Left ventricle myocardium inferior (tissue), 1 donor: ENCODE measurements around the gene FNDC1. TPM values are rescaled to one million over a fixed set of nuclear protein-coding genes. Genes with fewer than 3 reads are reported as not detected.
A peak's percentile ranks its signal among the peaks of the same experiment; 100 is the strongest.

ENCODE experiments used
- DNase-seq: peaks from one replicate; pipeline ENCODE4 v3.0.0-alpha.2; 2020
- H3K27ac ChIP-seq: fragments of 200-600 bp; replicated peaks from 2 replicates; pipeline ENCODE4 v1.8.0; 2021
- H3K27me3 ChIP-seq: fragments of 200-600 bp; 2 replicates; pipeline ENCODE4 v1.8.0; 2021; ENCODE audit warnings: low read depth
- H3K36me3 ChIP-seq: fragments of 200-600 bp; 2 replicates; pipeline ENCODE4 v1.8.0; 2021
- H3K4me1 ChIP-seq: fragments of 200-600 bp; 2 replicates; pipeline ENCODE4 v1.8.0; 2021
- H3K4me3 ChIP-seq: fragments of 200-600 bp; 2 replicates; pipeline ENCODE4 v1.8.0; 2021; ENCODE audit warnings: mild to moderate bottlenecking, moderate library complexity
- H3K9me3 ChIP-seq: fragments of 200-600 bp; replicated peaks from 2 replicates; pipeline ENCODE4 v1.8.0; 2021
- intact Hi-C: fragments of 100-400 bp; cut with micrococcal nuclease; formaldehyde crosslinking; loops from one replicate; pipeline ENCODE4 v1.11.0; 2022
- total RNA-seq: library from RNA; stranded (reverse); fragmentation: NEBNext Ultra II Directional; extraction: Animal tissue kit (Norgen Biotek cat#: 25700); gene quantifications from one replicate; pipeline ENCODE4 v1.2.1, GENCODE V29; 2021
- TF ChIP-seq, protein P1 (sequence below): fragments of 200-600 bp; IDR thresholded peaks from 2 replicates; pipeline ENCODE4 v1.8.0; 2021; ENCODE audit warnings: antibody characterized with exemption, mild to moderate bottlenecking, borderline replicate concordance
- donor health status: DM: no; HTN: yes; CAD: no; lungs with severe emphysema.

Gene FNDC1
- total RNA-seq, 1 donor from 2014 or later = 1.8 TPM

- peak; percentile 70 for DNase-seq
- TF ChIP-seq, protein P1, sequence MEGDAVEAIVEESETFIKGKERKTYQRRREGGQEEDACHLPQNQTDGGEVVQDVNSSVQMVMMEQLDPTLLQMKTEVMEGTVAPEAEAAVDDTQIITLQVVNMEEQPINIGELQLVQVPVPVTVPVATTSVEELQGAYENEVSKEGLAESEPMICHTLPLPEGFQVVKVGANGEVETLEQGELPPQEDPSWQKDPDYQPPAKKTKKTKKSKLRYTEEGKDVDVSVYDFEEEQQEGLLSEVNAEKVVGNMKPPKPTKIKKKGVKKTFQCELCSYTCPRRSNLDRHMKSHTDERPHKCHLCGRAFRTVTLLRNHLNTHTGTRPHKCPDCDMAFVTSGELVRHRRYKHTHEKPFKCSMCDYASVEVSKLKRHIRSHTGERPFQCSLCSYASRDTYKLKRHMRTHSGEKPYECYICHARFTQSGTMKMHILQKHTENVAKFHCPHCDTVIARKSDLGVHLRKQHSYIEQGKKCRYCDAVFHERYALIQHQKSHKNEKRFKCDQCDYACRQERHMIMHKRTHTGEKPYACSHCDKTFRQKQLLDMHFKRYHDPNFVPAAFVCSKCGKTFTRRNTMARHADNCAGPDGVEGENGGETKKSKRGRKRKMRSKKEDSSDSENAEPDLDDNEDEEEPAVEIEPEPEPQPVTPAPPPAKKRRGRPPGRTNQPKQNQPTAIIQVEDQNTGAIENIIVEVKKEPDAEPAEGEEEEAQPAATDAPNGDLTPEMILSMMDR = no peak
- H3K27me3 ChIP-seq = no peaks in the 10 kb centered on the region
- H3K27ac ChIP-seq = peak overlapping the region; percentile 93
- H3K4me1 ChIP-seq = peaks cover 53% of the 10 kb centered on the region
- no peaks in the 10 kb centered on the region for H3K9me3 ChIP-seq
- peak overlapping the region; percentile 24 for H3K4me3 ChIP-seq
- H3K36me3 ChIP-seq = no peaks in the 10 kb centered on the region
- intact Hi-C loops = no loop called here
Measured at GRCh38 chr6:159125951-159126352, 43.2 kb upstream of the FNDC1 start.

DNA sequence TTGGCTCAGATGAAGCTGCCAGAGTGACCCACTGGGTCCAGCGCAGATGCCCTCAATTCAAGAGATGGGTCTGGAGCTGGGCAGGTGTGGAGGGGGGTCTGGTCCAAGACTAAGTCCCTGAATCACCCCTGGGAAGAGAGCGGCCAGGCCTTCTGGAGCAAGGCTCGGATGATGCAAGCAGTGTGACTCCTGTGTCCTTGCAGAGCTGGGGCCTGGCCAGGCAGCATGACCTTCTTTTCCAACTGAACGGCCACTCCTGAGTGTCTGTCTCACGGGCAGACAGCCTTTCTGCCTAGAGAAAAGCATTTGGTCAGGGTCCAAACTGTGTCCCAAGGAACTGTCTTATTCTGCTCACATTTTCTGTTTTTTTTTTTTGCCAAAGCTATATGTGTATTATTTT, 42.6 kb upstream of the FNDC1 start:
- intact Hi-C loops = no loop called here
- DNase-seq = peak; percentile 73
- peak overlapping the region; percentile 93 for H3K27ac ChIP-seq
- no peaks in the 10 kb centered on the region for H3K36me3 ChIP-seq
- H3K4me1 ChIP-seq = peaks cover 49% of the 10 kb centered on the region
- TF ChIP-seq, protein P1 = no peak
- no peaks in the 10 kb centered on the region for H3K9me3 ChIP-seq
- H3K27me3 ChIP-seq = no peaks in the 10 kb centered on the region
- peak overlapping the region; percentile 24 for H3K4me3 ChIP-seq

DNA sequence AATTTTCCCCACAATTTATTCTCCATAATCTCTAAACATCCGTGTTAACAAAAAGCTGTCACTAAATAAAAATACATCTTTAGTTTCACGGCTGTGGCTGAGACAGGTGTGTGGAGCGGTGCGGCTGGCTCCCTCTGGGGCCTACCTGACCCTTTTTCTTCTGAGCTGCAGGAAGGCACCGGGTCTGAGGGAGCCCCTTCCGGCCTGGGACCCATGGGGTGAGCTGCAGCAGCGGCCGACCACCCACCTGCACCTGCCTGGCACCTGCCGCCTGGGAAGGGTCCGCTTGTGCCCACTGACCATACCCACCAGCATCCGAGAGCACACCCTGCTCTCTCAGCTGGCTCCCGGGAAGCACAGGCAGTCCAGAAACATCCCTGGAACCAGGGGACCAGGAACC, 41.5 kb upstream of the FNDC1 start:
- TF ChIP-seq, protein P1 = no peak
- no peak for DNase-seq
- H3K27ac ChIP-seq = peak overlapping the region; percentile 93
- no peaks in the 10 kb centered on the region for H3K36me3 ChIP-seq
- H3K4me3 ChIP-seq = no peak overlapping the region
- H3K4me1 ChIP-seq = peaks cover 40% of the 10 kb centered on the region
- intact Hi-C loops = no loop called here
- no peaks in the 10 kb centered on the region for H3K27me3 ChIP-seq
- no peaks in the 10 kb centered on the region for H3K9me3 ChIP-seq

DNA sequence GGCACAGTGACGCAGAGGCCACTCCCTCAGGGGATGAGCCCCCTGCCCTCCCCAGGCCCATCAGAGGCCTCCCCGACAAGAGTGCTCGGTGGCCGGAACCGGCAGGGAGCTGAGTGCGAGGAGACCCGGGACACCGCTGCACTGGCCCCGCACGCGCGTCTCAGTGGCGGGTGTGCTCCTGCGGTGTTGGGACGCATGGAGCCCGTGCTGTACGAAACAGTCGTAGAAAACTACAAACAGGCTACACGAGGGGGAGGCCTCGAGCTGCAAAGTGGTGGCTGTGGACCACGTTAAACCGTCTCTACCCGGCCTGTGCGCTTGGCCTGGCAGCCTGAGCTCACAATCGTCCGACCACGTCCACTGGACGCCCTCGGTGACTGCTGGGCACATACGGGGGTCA, 40.2 kb upstream of the FNDC1 start:
- no peak for DNase-seq
- Histone ChIP-seq H3K9me3 (no peaks in the 10 kb centered on the region), H3K4me3 (no peak overlapping the region), H3K27ac (no peak overlapping the region), H3K36me3 (no peaks in the 10 kb centered on the region), H3K27me3 (no peaks in the 10 kb centered on the region), H3K4me1 (peaks cover 29% of the 10 kb centered on the region)
- TF ChIP-seq, protein P1 = no peak
- intact Hi-C loops = no loop called here

- DNase-seq = no peak
- no peak overlapping the region for H3K4me3 ChIP-seq
- H3K4me1 ChIP-seq = peaks cover 17% of the 10 kb centered on the region
- TF ChIP-seq, protein P1 = no peak
- H3K27me3 ChIP-seq = peaks cover under 1% of the 10 kb centered on the region
- intact Hi-C loops = loop anchor here (10.0 kb wide), 2 partner anchors 86 to 126 kb away; partner anchors contain the start of genes RSPH3 and TAGAP
- H3K36me3 ChIP-seq = no peaks in the 10 kb centered on the region
- no peaks in the 10 kb centered on the region for H3K9me3 ChIP-seq
- no peak overlapping the region for H3K27ac ChIP-seq
Measured at GRCh38 chr6:159130846-159131245, 38.4 kb upstream of the FNDC1 start.

- Histone ChIP-seq H3K27ac (no peak overlapping the region), H3K4me3 (no peak overlapping the region), H3K36me3 (no peaks in the 10 kb centered on the region), H3K27me3 (peaks cover 8% of the 10 kb centered on the region), H3K4me1 (peaks cover 10% of the 10 kb centered on the region), H3K9me3 (no peaks in the 10 kb centered on the region)
- intact Hi-C loops = loop anchor here (10.0 kb wide), 2 partner anchors 87 to 127 kb away; partner anchors contain the start of genes RSPH3 and TAGAP
- TF ChIP-seq, protein P1 = no peak
- no peak for DNase-seq
Measured at GRCh38 chr6:159131709-159132108, 37.5 kb upstream of the FNDC1 start.
